ENCODE data around the gene RAPGEF2. TPM values are rescaled to one million over a fixed set of nuclear protein-coding genes. Genes with fewer than 3 reads are reported as not detected.
A peak's percentile ranks its signal among the peaks of the same experiment; 100 is the strongest.

RAPGEF2 gene
- total and polyA plus RNA-seq, 2 experiments from 2014 or later, result 10.2 to 63.1 TPM

DNA sequence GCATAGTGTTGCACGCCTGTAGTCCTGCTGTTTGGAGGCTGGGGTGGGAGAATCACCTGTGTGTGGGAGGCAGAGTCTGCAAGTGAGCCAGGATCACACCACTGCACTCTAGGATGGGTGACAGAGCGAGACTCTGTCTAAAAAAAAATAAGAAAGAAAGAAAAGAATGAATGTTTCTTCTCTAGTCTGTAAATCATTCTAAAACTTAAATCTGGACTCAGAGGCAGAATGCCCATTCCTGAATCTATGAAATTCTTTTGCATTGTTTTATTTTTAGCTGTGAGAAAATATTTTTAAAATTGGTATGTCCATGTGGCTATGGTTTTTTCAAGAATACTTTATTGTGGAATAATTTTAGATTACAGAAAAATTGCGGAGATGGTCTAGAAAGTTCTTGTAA is 49.3 kb downstream of the RAPGEF2 start:
- peak overlapping the region; percentile 26; the same call in 1 of the 2 replicates for H3K27ac Mint-ChIP-seq
- no peaks in the 10 kb centered on the region for H3K36me3 ChIP-seq (ENCODE audit: insufficient read depth)
- H3K4me1 Mint-ChIP-seq, result peaks cover 46% of the 10 kb centered on the region
- H3K79me2 ChIP-seq (replicated peaks; ENCODE audit: insufficient read depth), result peaks cover 100% of the 10 kb centered on the region
- DNase-seq (ENCODE audit: low spot score), result no peak
- no peak overlapping the region for H3K27ac ChIP-seq (ENCODE audit: low read depth)
- no peaks in the 10 kb centered on the region for H3F3A ChIP-seq (replicated peaks; ENCODE audit: low read depth)
- no peak for TF ChIP-seq JUNB (IDR thresholded peaks at IDR 0.05; ENCODE audit: unreplicated experiment)
- no peak for TF ChIP-seq POLR2AphosphoS5 (IDR thresholded peaks at IDR 0.05; ENCODE audit: low read depth)
- TF ChIP-seq CTCF (conservative IDR thresholded peaks at IDR 0.05; ENCODE audit: low read depth in 2 of 2), result no peak
- TF ChIP-seq, protein P1, sequence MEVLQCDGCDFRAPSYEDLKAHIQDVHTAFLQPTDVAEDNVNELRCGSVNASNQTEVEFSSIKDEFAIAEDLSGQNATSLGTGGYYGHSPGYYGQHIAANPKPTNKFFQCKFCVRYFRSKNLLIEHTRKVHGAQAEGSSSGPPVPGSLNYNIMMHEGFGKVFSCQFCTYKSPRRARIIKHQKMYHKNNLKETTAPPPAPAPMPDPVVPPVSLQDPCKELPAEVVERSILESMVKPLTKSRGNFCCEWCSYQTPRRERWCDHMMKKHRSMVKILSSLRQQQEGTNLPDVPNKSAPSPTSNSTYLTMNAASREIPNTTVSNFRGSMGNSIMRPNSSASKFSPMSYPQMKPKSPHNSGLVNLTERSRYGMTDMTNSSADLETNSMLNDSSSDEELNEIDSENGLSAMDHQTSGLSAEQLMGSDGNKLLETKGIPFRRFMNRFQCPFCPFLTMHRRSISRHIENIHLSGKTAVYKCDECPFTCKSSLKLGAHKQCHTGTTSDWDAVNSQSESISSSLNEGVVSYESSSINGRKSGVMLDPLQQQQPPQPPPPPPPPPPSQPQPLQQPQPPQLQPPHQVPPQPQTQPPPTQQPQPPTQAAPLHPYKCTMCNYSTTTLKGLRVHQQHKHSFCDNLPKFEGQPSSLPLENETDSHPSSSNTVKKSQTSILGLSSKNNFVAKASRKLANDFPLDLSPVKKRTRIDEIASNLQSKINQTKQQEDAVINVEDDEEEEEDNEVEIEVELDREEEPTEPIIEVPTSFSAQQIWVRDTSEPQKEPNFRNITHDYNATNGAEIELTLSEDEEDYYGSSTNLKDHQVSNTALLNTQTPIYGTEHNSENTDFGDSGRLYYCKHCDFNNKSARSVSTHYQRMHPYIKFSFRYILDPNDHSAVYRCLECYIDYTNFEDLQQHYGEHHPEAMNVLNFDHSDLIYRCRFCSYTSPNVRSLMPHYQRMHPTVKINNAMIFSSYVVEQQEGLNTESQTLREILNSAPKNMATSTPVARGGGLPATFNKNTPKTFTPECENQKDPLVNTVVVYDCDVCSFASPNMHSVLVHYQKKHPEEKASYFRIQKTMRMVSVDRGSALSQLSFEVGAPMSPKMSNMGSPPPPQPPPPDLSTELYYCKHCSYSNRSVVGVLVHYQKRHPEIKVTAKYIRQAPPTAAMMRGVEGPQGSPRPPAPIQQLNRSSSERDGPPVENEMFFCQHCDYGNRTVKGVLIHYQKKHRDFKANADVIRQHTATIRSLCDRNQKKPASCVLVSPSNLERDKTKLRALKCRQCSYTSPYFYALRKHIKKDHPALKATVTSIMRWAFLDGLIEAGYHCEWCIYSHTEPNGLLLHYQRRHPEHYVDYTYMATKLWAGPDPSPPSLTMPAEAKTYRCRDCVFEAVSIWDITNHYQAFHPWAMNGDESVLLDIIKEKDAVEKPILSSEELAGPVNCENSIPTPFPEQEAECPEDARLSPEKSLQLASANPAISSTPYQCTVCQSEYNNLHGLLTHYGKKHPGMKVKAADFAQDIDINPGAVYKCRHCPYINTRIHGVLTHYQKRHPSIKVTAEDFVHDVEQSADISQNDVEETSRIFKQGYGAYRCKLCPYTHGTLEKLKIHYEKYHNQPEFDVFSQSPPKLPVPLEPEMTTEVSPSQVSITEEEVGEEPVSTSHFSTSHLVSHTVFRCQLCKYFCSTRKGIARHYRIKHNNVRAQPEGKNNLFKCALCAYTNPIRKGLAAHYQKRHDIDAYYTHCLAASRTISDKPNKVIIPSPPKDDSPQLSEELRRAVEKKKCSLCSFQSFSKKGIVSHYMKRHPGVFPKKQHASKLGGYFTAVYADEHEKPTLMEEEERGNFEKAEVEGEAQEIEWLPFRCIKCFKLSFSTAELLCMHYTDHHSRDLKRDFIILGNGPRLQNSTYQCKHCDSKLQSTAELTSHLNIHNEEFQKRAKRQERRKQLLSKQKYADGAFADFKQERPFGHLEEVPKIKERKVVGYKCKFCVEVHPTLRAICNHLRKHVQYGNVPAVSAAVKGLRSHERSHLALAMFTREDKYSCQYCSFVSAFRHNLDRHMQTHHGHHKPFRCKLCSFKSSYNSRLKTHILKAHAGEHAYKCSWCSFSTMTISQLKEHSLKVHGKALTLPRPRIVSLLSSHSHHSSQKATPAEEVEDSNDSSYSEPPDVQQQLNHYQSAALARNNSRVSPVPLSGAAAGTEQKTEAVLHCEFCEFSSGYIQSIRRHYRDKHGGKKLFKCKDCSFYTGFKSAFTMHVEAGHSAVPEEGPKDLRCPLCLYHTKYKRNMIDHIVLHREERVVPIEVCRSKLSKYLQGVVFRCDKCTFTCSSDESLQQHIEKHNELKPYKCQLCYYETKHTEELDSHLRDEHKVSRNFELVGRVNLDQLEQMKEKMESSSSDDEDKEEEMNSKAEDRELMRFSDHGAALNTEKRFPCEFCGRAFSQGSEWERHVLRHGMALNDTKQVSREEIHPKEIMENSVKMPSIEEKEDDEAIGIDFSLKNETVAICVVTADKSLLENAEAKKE (CRISPR knock-in tag; IDR thresholded peaks at IDR 0.05), result no peak
- no peak for TF ChIP-seq CREB1 (CRISPR knock-in tag; IDR thresholded peaks at IDR 0.05; ENCODE audit: low read depth)
- no peak for TF ChIP-seq EZH2 (IDR thresholded peaks at IDR 0.05; ENCODE audit: low read depth, unreplicated experiment)
- TF ChIP-seq, protein P2, sequence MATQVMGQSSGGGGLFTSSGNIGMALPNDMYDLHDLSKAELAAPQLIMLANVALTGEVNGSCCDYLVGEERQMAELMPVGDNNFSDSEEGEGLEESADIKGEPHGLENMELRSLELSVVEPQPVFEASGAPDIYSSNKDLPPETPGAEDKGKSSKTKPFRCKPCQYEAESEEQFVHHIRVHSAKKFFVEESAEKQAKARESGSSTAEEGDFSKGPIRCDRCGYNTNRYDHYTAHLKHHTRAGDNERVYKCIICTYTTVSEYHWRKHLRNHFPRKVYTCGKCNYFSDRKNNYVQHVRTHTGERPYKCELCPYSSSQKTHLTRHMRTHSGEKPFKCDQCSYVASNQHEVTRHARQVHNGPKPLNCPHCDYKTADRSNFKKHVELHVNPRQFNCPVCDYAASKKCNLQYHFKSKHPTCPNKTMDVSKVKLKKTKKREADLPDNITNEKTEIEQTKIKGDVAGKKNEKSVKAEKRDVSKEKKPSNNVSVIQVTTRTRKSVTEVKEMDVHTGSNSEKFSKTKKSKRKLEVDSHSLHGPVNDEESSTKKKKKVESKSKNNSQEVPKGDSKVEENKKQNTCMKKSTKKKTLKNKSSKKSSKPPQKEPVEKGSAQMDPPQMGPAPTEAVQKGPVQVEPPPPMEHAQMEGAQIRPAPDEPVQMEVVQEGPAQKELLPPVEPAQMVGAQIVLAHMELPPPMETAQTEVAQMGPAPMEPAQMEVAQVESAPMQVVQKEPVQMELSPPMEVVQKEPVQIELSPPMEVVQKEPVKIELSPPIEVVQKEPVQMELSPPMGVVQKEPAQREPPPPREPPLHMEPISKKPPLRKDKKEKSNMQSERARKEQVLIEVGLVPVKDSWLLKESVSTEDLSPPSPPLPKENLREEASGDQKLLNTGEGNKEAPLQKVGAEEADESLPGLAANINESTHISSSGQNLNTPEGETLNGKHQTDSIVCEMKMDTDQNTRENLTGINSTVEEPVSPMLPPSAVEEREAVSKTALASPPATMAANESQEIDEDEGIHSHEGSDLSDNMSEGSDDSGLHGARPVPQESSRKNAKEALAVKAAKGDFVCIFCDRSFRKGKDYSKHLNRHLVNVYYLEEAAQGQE (IDR thresholded peaks at IDR 0.05; ENCODE audit: unreplicated experiment), result no peak
- no peak for TF ChIP-seq ZNF331 (CRISPR knock-in tag; IDR thresholded peaks at IDR 0.05; ENCODE audit: low read depth)
- ATAC-seq, result no peak
- H2AFZ ChIP-seq, result no peak overlapping the region
- H4K20me1 ChIP-seq (replicated peaks; ENCODE audit: insufficient read depth), result no peaks in the 10 kb centered on the region; the same call in 1 of the 2 replicates
- no peaks in the 10 kb centered on the region for H3K9me2 ChIP-seq (ENCODE audit: insufficient read depth)
- H3K9me3 Mint-ChIP-seq, result no peaks in the 10 kb centered on the region
- H3K4me2 ChIP-seq, result no peak overlapping the region
- H3K36me3 Mint-ChIP-seq (ENCODE audit: low read depth), result no peaks in the 10 kb centered on the region
- peaks cover 2% of the 10 kb centered on the region for H3K27me3 Mint-ChIP-seq (ENCODE audit: insufficient read depth, low read depth, poor library complexity)
- H3K4me3 ChIP-seq, result no peak overlapping the region
- no peaks in the 10 kb centered on the region for H3K27me3 ChIP-seq (ENCODE audit: insufficient read depth)
- H3K4me1 ChIP-seq (ENCODE audit: insufficient read depth), result peaks cover 39% of the 10 kb centered on the region
- no peak overlapping the region for H3K4me3 Mint-ChIP-seq
